Suprapubic skin (tissue), 3 donors: ENCODE results near the gene MGST2.

Experiments
- POLR2A ChIP-seq, 2 donors: fragments of 450-650 bp; IDR thresholded peaks; one replicate each; pipeline ENCODE4 v1.6.1; 2017; ENCODE audit warnings: antibody characterized with exemption in 2 of 2, mild to moderate bottlenecking in 2 of 2, moderate library complexity in 2 of 2
- TF ChIP-seq, protein P1 (sequence below), 2 donors: fragments of 200-600 bp in 1 of 2; fragments of 450-650 bp in 1 of 2; sonication (generic) in 1 of 2; IDR thresholded peaks; one replicate each; pipeline ENCODE4 v1.5.1; 2016 to 2019; ENCODE audit warnings: antibody characterized with exemption in 2 of 2, mild to moderate bottlenecking in 1 of 2, moderate library complexity in 1 of 2

DNA sequence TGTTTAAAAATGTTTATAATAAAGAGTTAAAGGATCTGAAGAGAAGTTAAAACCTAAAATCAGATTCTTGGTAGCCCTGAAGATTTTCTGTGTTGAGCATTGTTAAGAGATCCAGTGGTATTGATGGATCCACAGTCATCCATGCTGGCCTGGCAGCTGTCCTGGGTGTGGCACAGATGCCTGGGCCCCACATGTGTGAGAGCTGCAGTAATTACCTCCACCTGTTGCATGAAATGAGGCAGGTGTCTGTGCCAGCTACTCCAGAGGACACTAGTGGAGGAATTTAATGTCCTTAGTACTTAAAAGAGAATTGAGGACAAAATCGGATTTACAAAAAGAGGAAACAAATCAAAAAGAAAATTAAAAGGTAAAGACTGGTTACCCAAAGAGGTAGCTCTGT, 44.0 kb downstream of the MGST2 start:
- TF ChIP-seq, protein P1, sequence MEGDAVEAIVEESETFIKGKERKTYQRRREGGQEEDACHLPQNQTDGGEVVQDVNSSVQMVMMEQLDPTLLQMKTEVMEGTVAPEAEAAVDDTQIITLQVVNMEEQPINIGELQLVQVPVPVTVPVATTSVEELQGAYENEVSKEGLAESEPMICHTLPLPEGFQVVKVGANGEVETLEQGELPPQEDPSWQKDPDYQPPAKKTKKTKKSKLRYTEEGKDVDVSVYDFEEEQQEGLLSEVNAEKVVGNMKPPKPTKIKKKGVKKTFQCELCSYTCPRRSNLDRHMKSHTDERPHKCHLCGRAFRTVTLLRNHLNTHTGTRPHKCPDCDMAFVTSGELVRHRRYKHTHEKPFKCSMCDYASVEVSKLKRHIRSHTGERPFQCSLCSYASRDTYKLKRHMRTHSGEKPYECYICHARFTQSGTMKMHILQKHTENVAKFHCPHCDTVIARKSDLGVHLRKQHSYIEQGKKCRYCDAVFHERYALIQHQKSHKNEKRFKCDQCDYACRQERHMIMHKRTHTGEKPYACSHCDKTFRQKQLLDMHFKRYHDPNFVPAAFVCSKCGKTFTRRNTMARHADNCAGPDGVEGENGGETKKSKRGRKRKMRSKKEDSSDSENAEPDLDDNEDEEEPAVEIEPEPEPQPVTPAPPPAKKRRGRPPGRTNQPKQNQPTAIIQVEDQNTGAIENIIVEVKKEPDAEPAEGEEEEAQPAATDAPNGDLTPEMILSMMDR (IDR thresholded peaks at IDR 0.05) = no peak
- TF ChIP-seq POLR2A (IDR thresholded peaks at IDR 0.05) = no peak
